WTC11 (cell line): ENCODE data around the gene CES5A. TPM values are rescaled to one million over a fixed set of nuclear protein-coding genes. Genes with fewer than 3 reads are reported as not detected.
"Not testable (repeated sequence)": the region's sequence is repeated elsewhere in the genome, so short reads cannot be mapped to it uniquely, and the experiment has no call there.

ENCODE experiments used
- ATAC-seq: fragments of 200-7000 bp; cut with Tn5 transposase; 2 replicates; pipeline ENCODE4 v1.10.0; 2021; ENCODE audit warnings: mild to moderate bottlenecking, moderate library complexity
- CTCF ChIA-PET: fragments of 300-600 bp; sonication (Branson Sonifier 250); formaldehyde crosslinking; loops from one replicate; lab custom pipeline; 2021; ENCODE audit warnings: antibody characterized with exemption; lab: Charles Lee
- POLR2A ChIA-PET: fragments of 350-600 bp; sonication (Branson Sonifier 250); formaldehyde crosslinking; loops from one replicate; lab custom pipeline; 2021; ENCODE audit warnings: antibody characterized with exemption; lab: Charles Lee
- DNase-seq: peaks from one replicate; pipeline ENCODE4 v3.0.0; 2021; ENCODE audit warnings: low spot score
- H3K27ac Mint-ChIP-seq: 2 replicates; pipeline ENCODE4 v1.8.0; 2021; ENCODE audit warnings: mixed read lengths
- H3K27me3 Mint-ChIP-seq: 2 replicates; pipeline ENCODE4 v1.8.0; 2021; ENCODE audit warnings: low read depth, mild to moderate bottlenecking, moderate library complexity, mixed read lengths
- H3K36me3 Mint-ChIP-seq: 2 replicates; pipeline ENCODE4 v1.8.0; 2021; ENCODE audit warnings: mixed read lengths
- H3K4me1 Mint-ChIP-seq: 2 replicates; pipeline ENCODE4 v1.8.0; 2022; ENCODE audit warnings: mixed read lengths
- H3K4me3 Mint-ChIP-seq: 2 replicates; pipeline ENCODE4 v1.8.0; 2021; ENCODE audit warnings: mild to moderate bottlenecking, moderate library complexity, mixed read lengths
- H3K9me3 Mint-ChIP-seq: 2 replicates; pipeline ENCODE4 v1.8.0; 2021; ENCODE audit warnings: mixed read lengths
- ARID4B ChIP-seq: sonication (generic); formaldehyde crosslinking; IDR thresholded peaks from 2 replicates; pipeline ENCODE4 v1.8.0; 2023; ENCODE audit warnings: missing genetic modification reagents, mild to moderate bottlenecking, borderline replicate concordance
- ATF6 ChIP-seq: sonication (generic); formaldehyde crosslinking; IDR thresholded peaks from 2 replicates; pipeline ENCODE4 v1.8.1; 2023; ENCODE audit warnings: mild to moderate bottlenecking, missing genetic modification reagents
- CREM ChIP-seq: sonication (generic); formaldehyde crosslinking; IDR thresholded peaks from 2 replicates; pipeline ENCODE4 v1.8.1; 2022; ENCODE audit warnings: mild to moderate bottlenecking, missing genetic modification reagents, moderate library complexity
- E2F5 ChIP-seq: sonication (generic); formaldehyde crosslinking; IDR thresholded peaks from 2 replicates; pipeline ENCODE4 v1.8.1; 2022; ENCODE audit warnings: mild to moderate bottlenecking, moderate library complexity, missing genetic modification reagents
- ERG ChIP-seq: fragments of 250-450 bp; sonication (Bioruptor Pico); IDR thresholded peaks from 2 replicates; pipeline ENCODE4 v1.8.0; 2021; ENCODE audit warnings: mild to moderate bottlenecking
- FOXJ3 ChIP-seq: sonication (generic); formaldehyde crosslinking; IDR thresholded peaks from 2 replicates; pipeline ENCODE4 v1.9.0; 2021; ENCODE audit warnings: missing genetic modification reagents, mild to moderate bottlenecking, borderline replicate concordance
- OVOL2 ChIP-seq: fragments of 250-450 bp; sonication (Bioruptor Pico); IDR thresholded peaks from 2 replicates; pipeline ENCODE4 v1.9.0; 2021; ENCODE audit warnings: mild to moderate bottlenecking, borderline replicate concordance
- PRDM15 ChIP-seq: sonication (generic); formaldehyde crosslinking; IDR thresholded peaks from 2 replicates; pipeline ENCODE4 v1.8.0; 2022; ENCODE audit warnings: missing genetic modification reagents
- PREB ChIP-seq: sonication (generic); formaldehyde crosslinking; IDR thresholded peaks from 2 replicates; pipeline ENCODE4 v1.8.1; 2022; ENCODE audit warnings: mild to moderate bottlenecking, missing genetic modification reagents, moderate library complexity, borderline replicate concordance
- SMAD4 ChIP-seq: sonication (generic); formaldehyde crosslinking; IDR thresholded peaks from 2 replicates; pipeline ENCODE4 v1.8.0; 2022; ENCODE audit warnings: mild to moderate bottlenecking, missing genetic modification reagents
- SOX15 ChIP-seq: fragments of 250-450 bp; sonication (Bioruptor Pico); IDR thresholded peaks from 2 replicates; pipeline ENCODE4 v1.9.0; 2021; ENCODE audit warnings: mild to moderate bottlenecking
- TP53 ChIP-seq: sonication (generic); formaldehyde crosslinking; IDR thresholded peaks from 2 replicates; pipeline ENCODE4 v1.8.1; 2023; ENCODE audit warnings: mild to moderate bottlenecking, missing genetic modification reagents
- ZMAT4 ChIP-seq: fragments of 250-450 bp; sonication (Bioruptor Pico); IDR thresholded peaks from 2 replicates; pipeline ENCODE4 v1.9.0; 2021; ENCODE audit warnings: mild to moderate bottlenecking
- total RNA-seq: library from RNA; stranded (reverse); gene quantifications from 3 replicates; pipeline ENCODE4 v1.2.3, GENCODE V29; 2021

The CES5A gene
- total RNA-seq, 1 experiment from 2014 or later = not detected

GRCh38 chr16:55861288-55861687, 13.9 kb downstream of the CES5A start:
- TF ChIP-seq E2F5 (CRISPR knock-in tag) (no peak), ZMAT4 (CRISPR knock-in tag) (no peak), TP53 (CRISPR knock-in tag) (no peak), PRDM15 (CRISPR knock-in tag) (no peak), SMAD4 (CRISPR knock-in tag) (no peak)
- CTCF ChIA-PET = no interaction called here
- POLR2A ChIA-PET = no interaction called here

GRCh38 chr16:55857650-55858049, 17.5 kb downstream of the CES5A start:
- H3K27ac Mint-ChIP-seq, DNase-seq, ATAC-seq, CTCF ChIA-PET, H3K4me3 Mint-ChIP-seq, POLR2A ChIA-PET, H3K36me3 Mint-ChIP-seq, H3K27me3 Mint-ChIP-seq, H3K4me1 Mint-ChIP-seq, H3K9me3 Mint-ChIP-seq: not testable (repeated sequence)

More at GRCh38 chr16:55861288-55861687, 13.9 kb downstream of the CES5A start:
- Mint-ChIP-seq H3K4me1 (no peaks in the 10 kb centered on the region), H3K4me3 (no peak overlapping the region), H3K9me3 (no peaks in the 10 kb centered on the region), H3K27me3 (no peaks in the 10 kb centered on the region; the same call in 1 of the 2 replicates), H3K36me3 (no peaks in the 10 kb centered on the region), H3K27ac (no peak overlapping the region)
- no peak for DNase-seq
- ATAC-seq = no peak

GRCh38 chr16:55856950-55857349, 18.2 kb downstream of the CES5A start:
- Mint-ChIP-seq H3K27me3 (no peaks in the 10 kb centered on the region; the same call in 1 of the 2 replicates), H3K36me3 (no peaks in the 10 kb centered on the region), H3K9me3 (0 out of 2 replicates have a peak, but pooled peaks cover 4% of the 10 kb centered on the region), H3K4me1 (no peaks in the 10 kb centered on the region), H3K4me3 (no peak overlapping the region), H3K27ac (no peak overlapping the region)
- DNase-seq (no peak), ATAC-seq (no peak)
- ChIA-PET POLR2A (no interaction called here), CTCF (no interaction called here)
- TF ChIP-seq ARID4B = no peak
- no peak for TF ChIP-seq CREM (CRISPR knock-in tag)
- no peak for TF ChIP-seq PREB (CRISPR knock-in tag)
- TF ChIP-seq FOXJ3 (CRISPR knock-in tag) = no peak
- TF ChIP-seq SOX15 = no peak
- TF ChIP-seq OVOL2 (CRISPR knock-in tag) = no peak
- no peak for TF ChIP-seq ATF6 (CRISPR knock-in tag)
- TF ChIP-seq ERG (CRISPR knock-in tag) = no peak
